Mucosa of stomach (tissue), 1 donor: ENCODE results near the gene NMD3.

Experiments
- H3K27me3 ChIP-seq: one replicate; pipeline ENCODE4 v1.7.0; 2013; ENCODE audit warnings: mild to moderate bottlenecking, low read length; ENCODE audit not compliant: control insufficient read depth, insufficient read depth
- H3K36me3 ChIP-seq: one replicate; pipeline ENCODE4 v1.7.0; 2013; ENCODE audit warnings: low read length; ENCODE audit not compliant: control insufficient read depth, insufficient read depth
- H3K4me1 ChIP-seq: one replicate; pipeline ENCODE4 v1.7.0; 2013; ENCODE audit warnings: mild to moderate bottlenecking, low read length; ENCODE audit not compliant: control insufficient read depth, insufficient read depth
- H3K4me3 ChIP-seq: one replicate; pipeline ENCODE4 v1.7.0; 2013; ENCODE audit warnings: low read length
- H3K9ac ChIP-seq: one replicate; pipeline ENCODE4 v1.7.0; 2013; ENCODE audit warnings: mild to moderate bottlenecking, low read length, moderate library complexity
- H3K9me3 ChIP-seq: one replicate; pipeline ENCODE4 v1.7.0; 2013; ENCODE audit warnings: mild to moderate bottlenecking, low read length, moderate library complexity; ENCODE audit not compliant: control insufficient read depth
- donor health status: Pancreatic carcinoma.

NMD3 gene

DNA sequence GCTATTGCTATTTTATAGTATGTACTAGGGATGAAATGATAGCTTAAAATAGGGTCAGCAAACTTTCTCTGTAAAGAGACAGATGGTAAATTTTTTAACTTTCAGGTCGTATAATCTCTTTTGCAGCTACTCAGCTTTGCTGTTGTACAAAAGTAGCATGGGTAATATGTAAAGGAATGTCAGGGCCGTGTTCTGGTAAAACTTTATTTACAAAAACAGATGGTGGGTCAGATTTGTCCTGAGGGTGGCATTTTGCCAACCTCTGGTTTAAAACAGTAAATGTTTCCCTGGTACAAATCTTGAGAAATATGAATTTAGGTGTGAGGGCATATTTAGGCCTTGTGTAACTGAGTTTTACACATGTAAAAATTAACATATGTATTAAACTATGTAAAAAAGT, 18.6 kb downstream of the NMD3 start:
- Histone ChIP-seq H3K9ac (no peak overlapping the region), H3K4me3 (no peak overlapping the region), H3K36me3 (no peaks in the 10 kb centered on the region), H3K9me3 (no peaks in the 10 kb centered on the region), H3K27me3 (no peaks in the 10 kb centered on the region), H3K4me1 (no peaks in the 10 kb centered on the region)

DNA sequence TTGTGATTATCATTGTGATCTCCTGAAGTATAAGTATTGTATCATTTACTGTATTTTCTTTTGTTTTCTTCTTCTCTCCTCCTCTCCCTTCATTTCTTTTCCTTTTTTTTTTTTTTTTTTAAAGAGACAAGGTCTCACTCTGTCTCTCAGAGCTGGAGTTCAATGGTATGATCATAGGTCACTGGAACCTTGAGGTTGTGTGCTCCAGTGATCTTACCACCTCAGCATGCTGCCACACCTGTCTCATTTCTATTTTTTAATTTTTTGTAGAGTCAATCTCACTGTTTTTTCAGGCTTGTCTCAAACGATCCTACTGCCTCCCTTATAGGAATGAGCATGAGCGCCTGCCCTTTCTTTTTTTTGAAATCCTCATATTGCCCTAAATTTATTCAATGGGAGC, 23.4 kb downstream of the NMD3 start:
- Histone ChIP-seq H3K4me3 (no peak overlapping the region), H3K36me3 (peaks cover 8% of the 10 kb centered on the region), H3K9me3 (no peaks in the 10 kb centered on the region), H3K4me1 (no peaks in the 10 kb centered on the region), H3K27me3 (no peaks in the 10 kb centered on the region), H3K9ac (no peak overlapping the region)

DNA sequence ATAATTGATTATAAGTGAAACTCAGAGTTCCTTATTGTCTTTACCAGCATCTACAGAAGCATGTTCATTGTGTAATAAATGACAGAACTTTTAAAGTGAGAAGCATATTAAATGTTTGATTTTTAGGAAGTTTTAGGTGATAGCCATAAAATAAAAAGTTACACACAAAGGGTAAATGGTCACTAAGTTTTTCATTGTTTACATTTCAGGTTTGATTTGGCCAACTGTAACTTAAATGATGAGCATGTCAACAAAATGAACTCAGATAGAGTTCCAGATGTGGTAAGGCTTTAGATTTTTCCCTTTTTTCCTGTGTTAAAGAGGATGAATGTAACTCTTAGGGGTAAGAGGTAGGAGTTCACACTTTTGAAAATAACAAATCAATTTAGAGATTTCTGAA, 25.9 kb downstream of the NMD3 start:
- no peak overlapping the region for H3K4me3 ChIP-seq
- H3K9ac ChIP-seq = no peak overlapping the region
- H3K27me3 ChIP-seq = no peaks in the 10 kb centered on the region
- H3K4me1 ChIP-seq = no peaks in the 10 kb centered on the region
- no peaks in the 10 kb centered on the region for H3K9me3 ChIP-seq
- peaks cover 11% of the 10 kb centered on the region for H3K36me3 ChIP-seq

DNA sequence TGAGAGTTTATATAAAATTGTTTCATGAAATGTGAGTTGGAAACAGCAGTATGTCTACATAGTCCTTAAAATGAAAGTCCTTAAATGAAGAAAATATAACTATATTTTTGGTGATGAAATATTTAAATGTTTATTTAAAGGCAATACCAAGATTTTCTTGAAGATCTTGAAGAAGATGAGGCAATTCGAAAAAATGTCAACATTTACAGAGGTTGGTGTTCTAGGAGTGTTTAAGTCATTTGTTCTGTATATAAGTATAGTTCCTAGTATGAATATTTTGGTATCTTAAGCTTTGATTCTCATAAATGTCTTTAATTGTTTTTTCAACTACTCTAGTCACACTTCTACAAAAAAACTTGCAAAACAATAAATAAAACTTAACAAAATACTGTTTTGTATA, 29.0 kb downstream of the NMD3 start:
- Histone ChIP-seq H3K27me3 (no peaks in the 10 kb centered on the region), H3K9me3 (no peaks in the 10 kb centered on the region), H3K4me1 (no peaks in the 10 kb centered on the region), H3K4me3 (no peak overlapping the region), H3K9ac (no peak overlapping the region), H3K36me3 (peaks cover 11% of the 10 kb centered on the region)

DNA sequence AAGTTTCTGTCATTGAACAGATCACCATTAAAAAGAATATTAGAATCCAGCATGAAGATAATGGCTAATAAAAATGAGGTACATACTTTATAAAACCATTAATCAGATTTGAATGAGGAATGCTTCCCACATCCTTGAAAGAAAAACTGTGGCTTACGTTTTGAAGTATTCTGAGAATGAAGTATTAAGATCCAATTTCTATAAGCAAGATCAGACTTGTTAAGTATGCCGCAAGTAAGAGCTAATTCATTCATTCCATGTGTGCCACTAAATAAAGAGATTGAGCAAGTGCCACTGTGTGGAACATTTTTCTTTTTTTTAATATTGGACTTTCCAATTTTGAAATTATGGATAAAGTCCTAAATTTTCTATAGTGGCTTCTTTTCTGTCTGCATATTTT, 30.6 kb downstream of the NMD3 start:
- Histone ChIP-seq H3K27me3 (no peaks in the 10 kb centered on the region), H3K9ac (no peak overlapping the region), H3K9me3 (no peaks in the 10 kb centered on the region), H3K4me3 (no peak overlapping the region), H3K4me1 (no peaks in the 10 kb centered on the region), H3K36me3 (peaks cover 11% of the 10 kb centered on the region)

DNA sequence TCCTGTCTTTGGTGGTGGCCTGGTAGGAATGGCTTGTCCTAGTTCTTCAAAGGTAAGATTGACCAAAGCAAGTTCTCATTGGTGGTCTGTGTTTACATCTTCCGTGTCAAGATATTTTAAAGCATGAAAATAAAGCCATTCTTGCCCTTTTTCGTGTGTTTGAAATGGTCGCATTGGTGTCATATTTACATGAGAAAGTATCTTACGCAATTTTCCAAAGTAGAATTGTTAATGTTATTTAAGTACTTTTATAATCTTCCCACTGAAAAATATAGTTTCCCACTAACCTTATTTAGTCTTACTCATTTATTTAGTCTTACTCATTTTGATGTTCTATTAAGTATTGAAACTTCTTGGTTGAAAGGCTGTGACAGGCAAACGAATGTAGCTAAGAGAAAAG, 31.0 kb downstream of the NMD3 start:
- H3K4me3 ChIP-seq = no peak overlapping the region
- no peaks in the 10 kb centered on the region for H3K27me3 ChIP-seq
- no peaks in the 10 kb centered on the region for H3K4me1 ChIP-seq
- H3K9ac ChIP-seq = no peak overlapping the region
- H3K9me3 ChIP-seq = no peaks in the 10 kb centered on the region
- H3K36me3 ChIP-seq = peaks cover 11% of the 10 kb centered on the region

DNA sequence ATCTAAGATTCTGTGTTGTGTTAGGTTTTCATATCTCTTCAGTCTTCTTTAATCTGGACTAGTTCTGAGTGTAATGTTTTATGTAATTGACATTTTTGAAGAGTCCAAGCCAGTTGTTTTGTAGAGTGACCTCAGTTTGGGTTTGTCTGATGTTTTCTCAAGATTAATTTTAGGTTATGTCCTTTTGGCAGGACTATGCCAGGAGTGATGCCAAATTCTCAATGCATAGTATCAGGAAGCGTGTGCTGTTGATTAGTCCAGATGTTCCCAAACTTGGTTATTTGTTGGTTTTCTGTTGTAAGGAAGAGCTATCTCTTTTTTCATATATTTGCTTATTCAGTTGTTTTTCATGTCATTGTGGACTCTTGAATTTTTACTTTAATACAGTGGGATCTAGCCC, 32.6 kb downstream of the NMD3 start:
- Histone ChIP-seq H3K27me3 (no peaks in the 10 kb centered on the region), H3K9ac (no peak overlapping the region), H3K36me3 (peaks cover 3% of the 10 kb centered on the region), H3K4me3 (no peak overlapping the region), H3K9me3 (no peaks in the 10 kb centered on the region), H3K4me1 (no peaks in the 10 kb centered on the region)

DNA sequence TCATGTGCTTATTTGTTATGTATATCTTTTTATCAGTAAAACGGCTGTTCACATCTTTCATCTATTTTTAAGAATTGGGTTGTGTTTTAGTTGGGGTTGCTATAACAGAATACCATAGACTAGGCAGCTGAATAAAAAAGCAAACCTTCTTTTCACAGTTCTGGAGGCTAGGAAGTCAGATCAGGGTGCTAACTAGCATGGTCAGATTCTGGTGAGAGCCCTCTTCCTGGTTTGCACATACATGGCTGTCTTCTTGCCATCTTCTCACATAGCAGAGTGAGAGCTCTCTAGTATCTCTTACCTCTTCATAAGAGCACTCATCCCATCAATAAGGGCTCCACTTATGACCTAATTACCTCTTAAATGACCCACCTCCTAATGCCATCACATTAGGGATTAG, 33.8 kb downstream of the NMD3 start:
- no peak overlapping the region for H3K4me3 ChIP-seq
- H3K36me3 ChIP-seq = peaks cover 3% of the 10 kb centered on the region
- H3K9me3 ChIP-seq = no peaks in the 10 kb centered on the region
- H3K9ac ChIP-seq = no peak overlapping the region
- H3K27me3 ChIP-seq = no peaks in the 10 kb centered on the region
- H3K4me1 ChIP-seq = no peaks in the 10 kb centered on the region

DNA sequence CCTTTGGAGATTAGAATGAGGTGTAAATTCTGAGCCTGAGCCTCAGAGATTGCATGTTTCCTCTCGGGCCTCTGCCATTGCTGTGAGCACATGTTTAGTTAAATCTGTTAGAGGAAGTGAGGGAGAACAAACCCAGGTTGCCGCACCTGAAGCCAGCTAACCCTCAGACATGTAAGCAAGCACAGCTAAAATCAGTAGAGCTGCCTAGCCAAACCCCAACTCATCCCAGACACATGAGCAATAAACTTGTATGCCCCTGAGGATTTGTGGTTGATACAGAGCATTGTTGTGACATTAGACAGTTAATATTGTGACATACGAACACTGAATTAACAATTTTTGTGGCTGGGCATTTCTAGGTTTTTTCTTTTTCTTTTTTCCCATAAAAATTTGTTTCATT, 41.9 kb downstream of the NMD3 start:
- no peak overlapping the region for H3K9ac ChIP-seq
- no peak overlapping the region for H3K4me3 ChIP-seq
- H3K36me3 ChIP-seq = no peaks in the 10 kb centered on the region

DNA sequence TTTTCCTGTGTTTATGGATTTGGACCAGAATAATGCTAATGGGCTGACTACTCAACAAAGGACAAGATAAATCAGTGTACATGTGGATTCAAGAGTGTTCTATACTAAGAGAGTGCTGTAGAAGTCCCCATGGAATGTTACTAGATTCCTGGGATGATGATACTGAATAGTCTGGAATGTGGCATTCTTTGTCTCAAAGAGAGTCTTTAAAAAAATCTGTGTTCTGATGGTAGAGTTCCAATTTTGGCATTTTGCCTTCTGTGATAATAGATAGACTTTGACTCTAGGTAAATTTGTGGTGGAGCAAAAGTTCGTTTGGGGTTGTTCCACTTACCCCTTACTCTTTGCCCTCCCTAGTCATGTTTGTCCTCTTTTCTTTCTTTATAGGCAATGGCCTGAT, 43.7 kb downstream of the NMD3 start:
- Histone ChIP-seq H3K9me3 (no peaks in the 10 kb centered on the region), H3K36me3 (no peaks in the 10 kb centered on the region), H3K9ac (no peak overlapping the region), H3K4me3 (no peak overlapping the region), H3K27me3 (no peaks in the 10 kb centered on the region), H3K4me1 (peaks cover 3% of the 10 kb centered on the region)

More for the DNA sequence above, 41.9 kb downstream of the NMD3 start:
- no peaks in the 10 kb centered on the region for H3K9me3 ChIP-seq
- H3K4me1 ChIP-seq = peaks cover 3% of the 10 kb centered on the region
- H3K27me3 ChIP-seq = no peaks in the 10 kb centered on the region

DNA sequence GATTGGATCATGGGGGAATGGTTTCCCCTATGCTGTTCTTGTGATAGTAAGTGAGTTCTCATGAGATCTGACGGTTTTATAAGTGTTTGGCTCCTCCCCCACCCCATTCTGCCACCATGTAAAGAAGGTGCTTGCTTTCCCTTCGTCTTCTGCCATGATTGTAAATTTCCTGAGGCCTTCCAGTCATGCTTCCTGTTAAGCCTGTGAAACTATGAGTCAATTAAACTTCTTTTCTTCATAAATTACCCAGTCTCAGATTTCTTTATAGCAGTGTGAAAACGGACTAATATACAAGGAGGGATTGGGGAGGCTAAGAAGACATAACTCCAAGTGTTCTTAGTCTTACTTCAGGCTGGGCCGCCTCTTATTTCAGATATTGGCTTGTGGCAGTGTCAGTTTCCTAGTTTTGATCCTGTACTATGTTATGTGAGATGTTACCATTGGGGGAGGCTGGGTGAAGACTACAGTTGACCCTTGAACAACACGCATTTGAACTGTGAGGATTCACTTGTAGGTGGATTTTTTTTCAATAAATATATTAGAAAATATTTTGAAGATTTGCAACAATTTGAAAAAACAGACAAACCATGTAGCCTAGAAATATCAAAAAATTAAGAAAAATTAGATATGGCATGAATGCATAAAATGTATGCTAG, 44.9 kb downstream of the NMD3 start:
- Histone ChIP-seq H3K9me3 (no peaks in the 10 kb centered on the region), H3K36me3 (no peaks in the 10 kb centered on the region), H3K9ac (no peak overlapping the region), H3K4me3 (no peak overlapping the region), H3K27me3 (no peaks in the 10 kb centered on the region), H3K4me1 (peaks cover 3% of the 10 kb centered on the region)

DNA sequence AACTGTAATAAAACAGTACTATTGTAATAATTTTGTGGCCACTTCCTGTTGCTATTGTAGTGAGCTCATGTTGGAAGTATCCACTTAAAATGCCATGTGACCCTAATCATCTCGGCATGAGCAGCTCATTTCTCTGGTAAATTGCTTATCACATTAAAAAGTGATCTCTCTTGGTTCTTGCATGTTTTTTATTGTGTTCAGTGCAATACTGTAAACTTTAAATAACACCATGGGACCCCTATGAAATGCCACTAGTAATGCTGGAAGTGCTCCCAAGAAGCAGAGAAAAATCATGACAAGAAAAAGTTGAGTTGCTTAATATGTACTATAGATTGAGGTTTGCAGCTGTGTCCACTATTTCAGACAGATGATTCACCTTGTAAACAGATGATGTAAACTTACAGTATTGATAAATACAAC, 45.6 kb downstream of the NMD3 start:
- Histone ChIP-seq H3K36me3 (no peaks in the 10 kb centered on the region), H3K9me3 (no peaks in the 10 kb centered on the region), H3K27me3 (no peaks in the 10 kb centered on the region), H3K4me3 (no peak overlapping the region), H3K4me1 (peaks cover 3% of the 10 kb centered on the region), H3K9ac (no peak overlapping the region)

DNA sequence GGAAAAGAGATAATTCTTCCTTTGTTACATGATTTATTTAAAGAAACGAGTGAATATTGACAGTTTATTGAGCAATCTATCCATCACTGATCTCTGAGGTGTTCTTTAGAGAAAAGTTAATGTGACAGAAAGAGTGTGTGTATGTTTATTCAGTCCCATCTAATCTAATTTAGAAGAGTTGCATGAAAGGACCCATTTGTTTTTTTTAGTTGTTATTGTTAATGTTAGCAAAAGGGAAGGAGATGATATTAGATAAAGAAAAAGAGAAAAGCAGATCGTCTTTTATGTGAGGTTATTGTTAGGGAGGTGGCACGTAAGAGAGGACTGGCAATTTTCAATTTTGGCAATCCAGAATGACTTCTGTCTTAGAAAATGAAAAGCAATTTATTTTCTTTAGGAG, 46.5 kb downstream of the NMD3 start:
- Histone ChIP-seq H3K27me3 (no peaks in the 10 kb centered on the region), H3K9ac (no peak overlapping the region), H3K4me1 (peaks cover 3% of the 10 kb centered on the region), H3K9me3 (no peaks in the 10 kb centered on the region), H3K4me3 (no peak overlapping the region), H3K36me3 (no peaks in the 10 kb centered on the region)
